GM19328 (cell line): ENCODE results near the gene OPRL1.

ENCODE experiments used
- ATAC-seq: cut with Tn5 transposase; IDR thresholded peaks from one replicate; pipeline ENCODE4 v1.9.1; 2021; ENCODE audit warnings: mild to moderate bottlenecking, moderate library complexity; ENCODE audit not compliant: unreplicated experiment

Gene OPRL1

DNA sequence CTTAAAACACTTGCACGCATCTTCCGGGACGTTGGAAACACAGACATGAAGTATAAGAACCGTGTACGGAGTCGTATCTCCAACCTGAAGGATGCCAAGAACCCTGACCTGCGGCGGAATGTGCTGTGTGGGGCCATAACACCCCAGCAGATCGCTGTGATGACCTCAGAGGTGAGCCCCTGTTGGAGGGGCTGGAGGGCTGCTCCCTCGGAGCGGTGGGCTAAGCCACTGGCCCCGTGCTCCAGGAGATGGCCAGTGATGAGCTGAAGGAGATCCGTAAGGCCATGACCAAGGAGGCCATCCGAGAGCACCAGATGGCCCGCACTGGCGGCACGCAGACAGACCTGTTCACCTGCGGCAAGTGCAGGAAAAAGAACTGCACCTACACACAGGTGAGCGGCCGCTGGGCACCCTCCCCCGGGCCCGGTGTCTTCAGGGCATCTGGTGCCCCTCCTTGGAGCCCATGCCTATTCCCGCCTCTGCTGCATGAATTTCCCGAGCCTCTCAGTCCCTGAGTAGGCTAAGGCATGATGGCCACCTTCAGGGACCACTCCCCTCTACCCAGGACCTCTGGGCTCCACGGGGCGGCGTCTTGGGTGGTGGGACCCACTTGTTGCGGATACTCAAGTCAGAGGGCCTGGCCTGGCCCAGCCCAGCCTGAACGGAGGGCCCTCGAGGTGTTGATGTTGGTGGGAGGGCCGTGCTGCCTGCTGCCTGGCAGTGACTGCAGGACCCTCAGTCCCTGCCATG is 9.5 kb upstream of the OPRL1 start:
- ATAC-seq = no peak

DNA sequence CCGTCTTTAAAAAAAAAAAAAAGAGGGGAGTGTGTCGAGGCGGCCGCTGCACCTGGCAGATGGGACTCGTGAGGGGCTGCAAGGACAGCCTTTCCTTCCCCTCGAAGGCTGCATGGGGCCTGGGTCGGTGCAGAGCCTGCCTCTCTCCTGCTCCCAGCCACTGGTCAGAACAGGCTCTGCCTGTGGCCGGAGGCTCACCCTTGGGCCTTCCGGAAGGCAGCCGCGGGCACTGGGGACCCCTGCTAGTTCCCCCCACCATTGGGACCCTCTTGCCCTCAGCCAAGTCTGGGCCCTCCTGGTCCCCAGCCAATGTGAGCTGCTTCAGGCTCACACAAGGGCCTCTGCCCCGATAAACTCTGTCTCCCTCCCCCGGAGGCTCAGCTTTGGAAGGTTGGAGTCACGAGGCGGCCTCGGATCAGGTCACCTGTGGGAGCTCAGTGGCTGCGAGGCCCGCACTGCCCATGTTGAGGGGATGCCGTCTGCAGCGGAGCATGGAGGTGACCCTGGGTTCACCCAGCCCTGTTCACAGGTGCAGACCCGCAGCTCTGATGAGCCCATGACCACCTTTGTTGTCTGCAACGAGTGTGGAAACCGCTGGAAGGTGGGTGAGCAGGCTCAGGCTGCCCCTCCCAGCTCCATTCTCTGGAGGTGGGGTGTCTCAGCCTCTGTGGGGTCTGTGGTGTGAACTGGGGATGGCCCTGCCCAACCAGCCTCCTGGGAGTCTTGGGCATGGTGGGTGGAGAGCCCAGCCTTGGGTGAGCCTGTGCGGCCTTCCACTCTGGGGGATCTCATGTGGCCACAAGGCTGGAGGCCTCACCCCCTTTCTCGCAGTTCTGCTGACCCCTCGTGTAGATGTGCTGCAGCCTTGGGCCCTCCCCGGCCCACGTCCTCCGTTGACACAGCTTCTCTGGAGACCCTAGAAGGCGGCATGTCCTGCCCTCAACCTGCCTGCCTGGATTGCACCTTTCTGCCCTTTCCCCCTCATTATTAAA is 8.2 kb upstream of the OPRL1 start:
- no peak for ATAC-seq

DNA sequence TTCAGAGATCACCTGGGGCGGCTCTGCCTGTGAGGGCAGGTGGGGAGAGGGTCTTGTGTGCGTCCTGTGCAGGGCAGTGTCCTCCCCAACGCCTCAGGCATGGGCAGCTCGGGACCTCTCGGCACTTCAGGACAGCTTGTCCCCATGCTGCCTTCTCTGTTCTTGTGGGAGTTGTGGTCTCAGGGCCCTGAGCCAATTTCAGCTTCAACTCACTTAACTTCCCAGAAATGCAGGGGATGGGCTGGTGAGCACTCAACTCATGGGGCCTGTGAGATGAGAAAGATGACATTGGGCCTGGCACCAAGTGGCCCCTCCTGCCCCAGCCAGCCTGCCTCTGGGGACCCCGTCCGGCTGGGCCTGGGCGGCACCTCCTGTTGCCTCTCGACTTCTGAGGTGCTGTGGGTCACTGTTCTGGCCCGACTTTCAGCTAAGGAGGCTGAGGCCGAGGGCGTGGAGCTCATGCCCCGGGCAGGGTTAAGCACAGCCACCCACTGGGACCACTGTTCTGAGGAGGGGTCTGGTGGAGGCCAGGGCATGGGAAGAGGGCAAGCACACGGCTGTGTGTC is 7.3 kb upstream of the OPRL1 start:
- ATAC-seq = no peak

DNA sequence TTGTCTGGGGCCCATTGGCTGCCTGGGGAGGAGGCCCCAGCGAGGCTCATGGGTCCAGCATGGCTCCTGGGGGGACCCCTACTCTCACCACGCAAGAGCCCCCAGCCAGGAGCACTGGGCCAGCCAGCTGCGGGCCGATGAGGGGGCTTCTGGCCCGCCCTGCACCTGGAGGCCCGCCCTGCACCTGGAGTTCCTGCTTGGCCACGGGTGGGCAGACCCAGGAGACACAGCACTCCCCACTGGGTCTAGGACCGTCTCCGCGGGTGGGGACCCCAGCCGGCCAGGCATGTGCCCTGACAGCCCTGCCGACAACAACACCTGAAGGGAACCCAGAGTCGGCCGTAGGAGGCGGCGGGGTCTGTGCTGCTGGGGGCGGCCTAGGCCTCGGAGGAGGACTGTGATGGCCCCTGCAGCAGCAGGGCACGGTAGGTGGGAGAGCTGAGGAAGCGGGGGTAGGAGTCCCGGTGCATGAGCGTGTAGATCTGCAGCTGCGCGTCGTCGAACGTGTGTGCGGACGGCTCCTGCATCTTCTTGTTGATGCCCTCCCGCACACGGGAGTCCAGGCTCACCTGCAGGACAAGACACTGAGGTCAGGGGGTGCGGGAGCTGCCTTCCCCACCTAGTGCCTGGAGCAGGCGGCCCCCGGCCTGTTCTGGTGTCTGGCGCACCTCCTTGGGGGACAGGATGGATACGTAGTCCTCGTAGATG is 6.3 kb upstream of the OPRL1 start:
- no peak for ATAC-seq

DNA sequence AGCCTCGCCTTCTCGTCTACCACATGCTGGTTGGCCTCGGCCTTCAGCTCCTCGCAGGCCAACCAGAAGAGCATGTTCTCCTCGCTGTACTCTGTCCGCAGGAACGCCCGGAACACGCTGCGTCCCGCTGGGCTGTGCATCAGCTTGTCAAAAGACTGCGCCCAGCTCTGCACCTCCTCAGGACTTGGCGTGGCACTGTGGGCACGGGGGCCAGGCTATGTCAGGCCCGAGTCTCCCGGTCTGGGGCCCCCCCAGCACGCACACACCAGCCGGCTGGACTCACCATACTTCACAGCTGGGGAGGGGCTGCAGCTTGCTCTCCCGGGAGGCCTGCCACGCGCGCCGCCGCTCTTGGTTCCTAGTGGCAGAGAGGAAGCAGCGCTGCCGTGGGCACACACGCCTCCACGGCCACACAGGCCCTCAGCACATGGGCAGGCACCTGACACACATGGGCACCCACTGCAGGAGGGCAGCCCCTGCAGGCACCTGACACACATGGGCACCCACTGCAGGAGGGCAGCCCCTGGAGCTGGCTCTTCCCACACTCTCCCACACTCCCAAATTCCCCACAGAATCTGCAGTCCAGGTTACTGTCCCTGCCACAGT is 5.6 kb upstream of the OPRL1 start:
- no peak for ATAC-seq

DNA sequence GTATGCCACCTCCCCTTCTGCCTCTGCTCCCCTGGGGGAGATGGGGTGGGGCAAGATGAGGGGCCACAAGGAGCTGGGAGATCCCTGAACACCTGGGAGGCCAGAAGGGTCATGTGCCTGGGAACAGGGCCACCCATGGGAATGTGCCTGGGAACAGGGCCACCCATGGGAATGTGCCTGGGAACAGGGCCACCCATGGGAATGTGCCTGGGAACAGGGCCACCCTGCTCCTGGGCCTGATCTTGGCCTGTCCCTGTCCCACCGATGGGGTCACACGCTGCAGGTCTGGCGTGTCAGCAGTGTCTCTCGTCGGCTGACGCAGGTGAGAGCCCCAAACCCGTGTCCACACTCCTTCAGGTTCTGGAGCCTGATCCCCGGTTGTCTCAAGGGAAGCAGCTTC is 4.9 kb upstream of the OPRL1 start:
- no peak for ATAC-seq

DNA sequence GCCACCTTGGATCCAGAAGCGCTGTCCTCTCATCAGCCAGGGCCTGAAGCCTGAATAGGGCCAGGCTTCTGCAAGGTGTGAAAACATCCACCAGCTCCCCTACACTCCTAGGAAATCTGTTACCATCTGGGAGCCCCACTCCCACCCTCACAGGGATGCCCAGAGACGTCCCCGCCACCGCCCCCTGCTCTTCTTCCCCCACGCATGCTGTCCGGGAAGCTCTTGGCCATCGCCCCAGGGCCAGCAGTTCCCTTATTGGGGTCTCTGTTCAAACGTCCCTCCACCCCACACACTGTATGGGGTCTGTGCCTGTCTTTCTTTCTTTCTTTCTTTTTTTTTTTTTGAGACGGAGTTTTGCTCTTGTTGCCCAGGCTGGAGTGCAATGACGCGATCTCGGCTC is 4.3 kb upstream of the OPRL1 start:
- ATAC-seq = no peak

DNA sequence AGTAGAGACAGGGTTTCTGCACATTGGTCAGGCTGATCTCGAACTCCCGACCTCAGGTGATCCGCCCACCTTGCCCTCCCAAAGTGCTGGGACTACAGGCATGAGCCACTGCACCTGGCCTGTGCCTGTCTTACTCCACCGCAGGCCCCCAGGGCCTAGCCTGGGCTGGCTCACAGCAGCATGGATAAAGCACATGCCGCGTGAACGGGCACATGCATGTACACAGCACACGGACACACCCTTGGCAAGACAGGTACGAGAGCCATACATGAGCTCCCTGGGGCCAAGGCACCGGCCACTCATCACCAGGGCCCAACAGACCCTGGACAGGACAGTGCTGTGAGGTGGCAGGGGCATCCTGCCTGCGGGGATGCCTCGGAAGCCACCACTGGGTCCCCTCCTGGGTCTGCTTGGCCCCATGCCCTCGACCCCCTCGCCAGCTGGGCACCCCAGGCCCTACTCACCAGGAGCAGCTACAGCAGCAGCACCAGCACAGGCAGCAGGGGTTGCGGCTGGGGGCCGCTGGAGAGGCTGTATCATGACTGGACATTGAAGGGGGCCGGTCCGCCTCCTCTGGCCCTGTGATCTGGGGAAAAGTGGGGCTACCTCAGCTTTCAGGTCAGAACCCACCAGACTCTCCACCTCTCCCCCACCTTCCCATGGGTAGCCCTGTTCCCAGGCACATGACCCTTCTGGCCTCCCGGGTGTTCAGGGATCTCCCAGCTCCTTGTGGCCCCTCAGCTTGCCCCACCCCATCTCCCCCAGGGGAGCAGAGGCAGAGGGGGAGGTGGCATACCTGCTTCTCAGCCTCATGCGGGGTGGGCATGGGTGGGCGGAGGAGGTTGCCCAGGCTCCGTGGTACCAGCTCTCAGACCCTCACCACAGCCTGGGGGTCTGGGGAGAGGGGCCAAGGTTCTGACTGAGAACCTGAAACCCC is 3.6 kb upstream of the OPRL1 start:
- no peak for ATAC-seq

DNA sequence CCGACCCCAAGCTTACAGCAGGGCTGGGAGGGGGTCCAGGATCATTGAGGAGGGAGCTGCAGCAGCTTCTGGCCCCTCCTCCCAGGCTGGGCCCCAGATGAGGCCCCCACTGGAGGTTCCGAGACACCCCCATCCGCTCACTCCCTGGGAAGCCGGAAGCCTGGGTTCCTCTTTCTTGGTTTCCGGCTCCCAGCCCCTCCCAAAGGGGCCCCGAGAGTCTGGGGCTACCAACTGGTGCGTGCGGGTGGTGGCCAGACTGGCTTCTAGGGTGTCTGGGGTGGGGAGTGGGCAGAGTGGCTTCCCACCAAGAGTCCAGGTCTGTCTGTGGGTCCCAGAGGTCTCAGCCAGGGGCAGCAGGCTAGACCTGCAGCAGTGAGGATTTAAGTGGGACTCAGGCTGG is 2.8 kb upstream of the OPRL1 start:
- ATAC-seq = no peak

DNA sequence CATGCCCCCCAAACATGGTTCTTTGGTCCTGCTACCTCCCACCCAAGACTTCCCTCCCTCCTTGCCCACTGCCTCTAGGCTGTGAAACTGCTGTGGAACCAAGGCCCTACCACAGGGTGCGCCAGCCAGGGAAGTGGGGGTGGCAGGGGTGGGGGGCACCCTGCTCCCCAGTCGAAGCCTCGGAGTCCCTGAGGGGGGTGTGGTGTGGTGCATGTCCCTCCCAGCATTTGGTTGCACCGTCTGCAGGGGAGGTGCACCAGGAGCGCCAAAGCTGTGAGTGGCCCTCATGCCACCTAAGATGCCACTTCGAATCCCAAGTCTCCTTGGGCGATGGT is 2.4 kb upstream of the OPRL1 start:
- ATAC-seq = no peak

DNA sequence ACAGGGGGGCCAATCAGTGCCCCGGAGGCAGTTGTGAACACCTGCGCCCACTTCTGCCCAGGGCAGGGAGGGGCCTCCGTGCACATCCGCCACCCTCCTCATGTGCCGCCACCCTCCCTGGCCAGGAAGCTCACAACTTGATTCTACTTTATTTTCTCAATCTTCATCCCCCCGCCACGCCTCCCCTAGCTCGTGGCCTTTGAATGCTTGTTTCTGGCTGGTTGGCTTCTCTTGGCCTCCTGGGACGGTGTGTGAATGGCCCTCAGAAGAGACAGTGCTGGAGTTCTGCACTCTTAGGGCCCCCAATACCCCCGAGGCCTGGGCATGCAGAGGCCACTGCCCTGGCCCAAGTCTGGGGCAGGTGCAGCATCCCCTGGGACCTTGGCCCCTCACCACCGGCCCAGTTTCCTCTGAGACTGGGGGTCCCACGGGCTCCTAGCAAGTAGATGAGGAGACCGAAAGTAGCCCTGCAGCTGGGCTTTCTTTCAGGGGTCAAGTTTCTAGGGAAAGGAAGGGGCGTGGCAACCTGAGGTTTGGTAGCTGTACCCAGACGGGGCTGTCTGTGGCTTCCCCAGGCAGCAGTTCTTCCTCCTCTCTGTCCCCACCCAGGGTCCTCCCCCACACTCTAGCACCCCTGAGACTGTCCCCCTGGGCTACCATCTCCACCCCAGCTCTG is 1.9 kb upstream of the OPRL1 start:
- no peak for ATAC-seq

DNA sequence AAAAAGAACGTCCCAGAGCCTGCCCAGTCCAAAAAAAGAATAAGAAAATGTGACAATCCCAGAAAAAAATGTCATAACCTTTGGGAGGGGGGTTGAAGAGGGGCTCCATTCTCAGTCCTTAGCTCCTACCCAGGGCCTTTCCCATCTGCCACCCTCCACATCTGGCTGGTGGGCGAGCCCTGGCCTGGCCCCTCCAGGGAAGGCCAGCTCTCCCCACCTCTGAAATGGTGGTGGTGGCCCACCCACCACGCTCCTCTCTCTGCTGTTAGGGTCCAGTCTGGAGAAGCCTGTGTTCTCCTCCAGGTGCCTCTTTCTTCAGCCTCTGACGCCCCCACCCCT is 979 bp upstream of the OPRL1 start:
- no peak for ATAC-seq

DNA sequence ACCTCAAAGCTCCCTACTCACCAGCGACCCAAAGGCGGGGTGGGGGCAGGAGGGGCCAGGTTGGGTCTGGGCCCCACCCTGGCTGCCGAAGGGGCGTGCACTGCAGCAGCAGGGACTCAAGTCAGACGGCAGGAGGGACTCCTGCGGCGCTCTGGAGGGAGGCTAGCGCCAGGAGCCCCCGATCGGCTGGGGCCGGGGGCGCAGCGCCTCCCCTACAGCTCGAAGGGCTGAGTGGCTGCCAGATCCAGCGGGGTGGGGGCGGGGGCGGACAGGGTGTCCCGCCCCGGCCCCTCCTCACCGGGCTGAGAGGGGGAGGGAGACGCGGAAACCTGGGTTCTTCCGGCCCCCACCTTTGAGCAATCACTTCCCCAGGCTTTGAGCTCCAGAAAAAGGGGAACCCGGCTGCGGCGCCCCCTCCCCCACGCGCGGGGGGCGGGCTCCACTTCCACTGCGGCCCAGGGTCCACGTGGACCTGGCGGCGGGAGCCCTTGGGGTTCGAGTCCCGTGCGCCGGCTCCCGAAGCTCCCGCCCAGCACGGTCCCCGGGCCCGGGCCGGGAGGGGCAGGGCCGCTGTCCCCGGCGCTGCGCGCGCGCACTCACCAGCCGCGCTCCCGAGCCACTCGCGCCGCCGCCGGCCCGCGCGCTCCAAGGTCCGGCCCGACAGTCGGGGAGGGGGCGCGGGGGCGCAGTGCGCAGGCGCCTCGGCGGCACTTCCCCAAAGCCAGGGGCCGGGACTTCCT is 439 bp upstream of the OPRL1 start, which contains the start of gene RGS19:
RGS19 (minus strand) TSS at position 246 of the 740 bp plus-strand sequence. CDS start 2,632 bp downstream, outside the sequence.
- peak; percentile 29 for ATAC-seq

DNA sequence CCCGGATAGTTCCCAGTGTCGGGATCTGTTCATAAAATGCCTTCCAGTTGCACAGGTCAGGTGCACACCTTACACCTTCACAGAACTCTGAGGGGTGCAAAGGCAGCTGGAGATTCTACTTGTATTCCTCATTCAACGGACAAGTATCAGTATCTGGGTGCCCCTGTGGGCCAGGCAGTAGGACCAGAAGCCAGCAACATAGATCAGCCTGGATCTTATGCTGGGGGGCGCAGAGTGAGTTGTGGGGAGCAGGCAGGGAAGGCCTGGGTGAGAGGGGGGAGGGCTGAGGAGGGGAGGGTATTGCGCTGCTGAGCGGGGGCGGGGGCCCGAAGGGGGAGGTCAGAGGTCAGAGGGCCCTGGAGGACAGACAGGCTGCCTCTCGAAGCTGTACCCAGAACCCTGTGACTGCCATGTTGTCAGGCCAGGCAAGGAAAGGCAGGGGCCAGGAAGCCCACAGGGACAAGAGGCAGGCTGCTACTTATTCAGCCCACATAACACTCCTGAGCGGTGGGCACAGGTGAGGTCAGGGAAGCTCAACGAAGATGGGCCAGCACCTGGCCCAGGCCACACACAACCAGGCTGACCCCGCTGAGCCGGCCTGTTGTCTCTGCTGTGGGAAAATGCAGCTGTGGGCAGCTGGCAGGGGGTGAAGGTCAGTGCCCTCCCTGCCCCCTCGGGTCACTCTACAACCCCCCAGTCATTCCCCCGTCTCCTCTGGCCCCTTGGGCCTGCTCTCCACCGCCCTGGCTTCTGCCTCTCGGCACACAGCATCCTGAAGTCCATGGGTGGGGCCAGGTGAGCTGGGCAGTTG is 1.1 kb downstream of the OPRL1 start:
- no peak for ATAC-seq

DNA sequence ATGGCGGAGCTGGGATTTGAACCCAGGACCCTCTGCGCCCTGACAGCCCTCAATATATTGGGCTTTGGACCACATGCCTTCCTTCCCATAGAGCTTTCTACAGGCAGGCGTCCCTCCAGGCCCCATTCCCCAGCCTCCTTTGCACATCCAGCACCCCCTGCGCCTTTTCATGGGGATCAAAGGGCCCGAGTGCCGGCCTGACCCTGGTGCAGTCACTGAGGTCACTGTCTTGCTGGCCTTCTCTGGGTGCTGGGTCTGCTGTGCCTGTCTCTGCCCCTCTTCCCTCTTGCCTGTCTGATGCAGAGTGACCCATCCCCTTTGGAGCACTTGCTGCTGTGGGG is 1.7 kb downstream of the OPRL1 start:
- no peak for ATAC-seq

DNA sequence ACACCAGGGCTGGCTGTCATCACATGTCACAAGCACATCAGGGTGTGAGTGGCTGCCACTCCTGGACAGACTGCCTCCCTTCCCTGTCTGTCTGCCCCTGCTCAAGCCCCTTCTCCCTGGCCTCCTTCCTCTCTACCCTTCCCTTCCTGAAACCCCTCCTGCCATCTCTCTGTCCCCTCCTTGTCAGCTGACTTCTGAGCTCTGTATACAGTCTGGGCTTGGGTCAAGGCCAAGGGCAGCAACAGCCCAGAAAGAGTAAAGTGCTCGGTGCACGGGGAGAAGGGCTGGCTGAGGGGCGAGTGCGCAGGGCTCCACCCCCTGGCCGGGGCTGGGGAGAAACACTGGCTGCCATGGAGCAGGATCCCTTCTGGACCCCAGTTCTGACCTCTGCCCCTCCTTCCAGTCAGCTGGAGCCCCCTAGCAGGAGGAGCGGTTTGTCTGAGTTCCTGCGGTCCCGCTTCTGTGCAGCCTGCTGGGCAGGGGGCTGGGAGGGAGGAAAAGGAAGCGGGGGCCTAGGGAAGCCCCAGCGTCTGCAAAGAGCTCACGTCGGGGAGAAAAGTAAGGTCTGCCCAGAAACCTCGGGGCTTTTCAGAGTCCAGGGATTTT is 2.3 kb downstream of the OPRL1 start:
- ATAC-seq = no peak

DNA sequence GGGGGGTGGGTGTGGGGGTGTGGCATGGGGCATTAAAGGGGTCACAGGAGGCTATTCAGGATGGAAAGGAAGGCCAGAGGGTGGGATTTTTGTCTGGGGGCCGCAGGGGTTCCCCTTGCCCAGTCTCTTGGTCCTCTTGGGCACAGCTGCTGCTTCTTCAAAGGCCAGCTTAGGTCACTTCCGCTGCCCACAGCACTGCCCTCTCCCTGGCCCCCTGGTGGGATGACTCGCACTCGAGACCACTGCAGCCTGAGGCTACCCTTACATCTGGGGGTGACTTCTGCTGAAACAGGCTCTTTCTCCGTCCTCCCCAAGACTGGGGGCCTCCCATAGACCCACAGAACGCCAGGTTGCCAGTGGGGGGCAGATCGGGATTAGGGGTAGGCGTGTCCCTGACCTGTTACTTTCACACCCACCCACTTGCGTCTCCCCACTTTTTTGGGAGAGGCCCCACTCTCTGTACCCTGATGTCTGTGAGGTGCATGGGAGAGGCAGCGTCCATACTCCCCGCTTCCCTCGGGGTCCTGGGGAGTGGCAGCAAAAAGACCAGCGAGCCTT is 3.0 kb downstream of the OPRL1 start:
- no peak for ATAC-seq
